Right atrium auricular region (tissue), 2 donors: ENCODE measurements around the gene SLC15A3. TPM values are rescaled to one million over a fixed set of nuclear protein-coding genes. Genes with fewer than 3 reads are reported as not detected.

Experiments
- DNase-seq: peaks from one replicate; pipeline ENCODE4 v3.0.0-alpha.2; 2019; ENCODE audit warnings: low spot score
- H3K27ac ChIP-seq, 2 donors: fragments of 200-600 bp; sonication (generic); 1 replicate in 1 of 2; 2 replicates in 1 of 2; pipeline ENCODE4 v1.5.1; 2016 to 2019
- H3K27me3 ChIP-seq, 2 donors: fragments of 200-600 bp; sonication (generic); one replicate each; pipeline versions ENCODE4 v1.5.1 to v1.6.0; 2017 to 2019
- H3K36me3 ChIP-seq: fragments of 200-600 bp; sonication (generic); one replicate; pipeline ENCODE4 v1.5.1; 2016
- H3K4me1 ChIP-seq, 2 donors: fragments of 200-600 bp; sonication (generic); one replicate each; pipeline versions ENCODE4 v1.5.1 to v1.6.0; 2017 to 2019
- H3K4me3 ChIP-seq, 2 donors: fragments of 200-600 bp; sonication (generic); 1 replicate in 1 of 2; 2 replicates in 1 of 2; pipeline ENCODE4 v1.5.1; 2017 to 2019; ENCODE audit warnings: mild to moderate bottlenecking in 1 of 2, moderate library complexity in 1 of 2
- H3K9me3 ChIP-seq, 2 donors: fragments of 200-600 bp; sonication (generic); one replicate each; pipeline ENCODE4 v1.5.1; 2019
- total RNA-seq, 2 donors: library from RNA; depleted of rRNA; stranded (reverse); fragments of >200 nt; gene quantifications; one replicate each; pipeline ENCODE4 v1.1.0, GENCODE V29; 2016
- TF ChIP-seq, protein P1 (sequence below), 2 donors: fragments of 200-600 bp; sonication (generic); IDR thresholded peaks; one replicate each; pipeline ENCODE4 v1.5.1; 2019; ENCODE audit warnings: antibody characterized with exemption in 2 of 2

Gene SLC15A3
- total RNA-seq, 2 donors from 2014 or later = 12.9 to 17.5 TPM

DNA sequence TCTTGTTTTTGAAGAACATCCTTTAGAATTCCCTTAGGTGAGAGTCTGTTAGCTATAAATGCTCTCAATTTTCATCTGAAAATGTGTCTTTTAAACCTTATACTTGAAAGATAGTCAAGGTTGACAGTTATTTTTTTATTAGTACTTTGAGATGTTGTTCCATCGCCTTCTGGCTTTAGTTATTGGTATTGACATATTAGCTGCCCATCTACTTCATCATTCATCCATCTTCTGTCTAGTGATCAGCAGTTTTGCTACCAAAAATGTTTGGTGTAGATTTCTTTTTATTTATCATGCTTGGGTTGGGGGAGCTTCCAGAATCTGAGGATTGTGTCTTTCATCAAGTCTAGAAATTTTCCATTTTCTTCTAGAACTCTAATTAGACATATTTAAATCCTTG, 16.2 kb upstream of the SLC15A3 start:
- TF ChIP-seq, protein P1, sequence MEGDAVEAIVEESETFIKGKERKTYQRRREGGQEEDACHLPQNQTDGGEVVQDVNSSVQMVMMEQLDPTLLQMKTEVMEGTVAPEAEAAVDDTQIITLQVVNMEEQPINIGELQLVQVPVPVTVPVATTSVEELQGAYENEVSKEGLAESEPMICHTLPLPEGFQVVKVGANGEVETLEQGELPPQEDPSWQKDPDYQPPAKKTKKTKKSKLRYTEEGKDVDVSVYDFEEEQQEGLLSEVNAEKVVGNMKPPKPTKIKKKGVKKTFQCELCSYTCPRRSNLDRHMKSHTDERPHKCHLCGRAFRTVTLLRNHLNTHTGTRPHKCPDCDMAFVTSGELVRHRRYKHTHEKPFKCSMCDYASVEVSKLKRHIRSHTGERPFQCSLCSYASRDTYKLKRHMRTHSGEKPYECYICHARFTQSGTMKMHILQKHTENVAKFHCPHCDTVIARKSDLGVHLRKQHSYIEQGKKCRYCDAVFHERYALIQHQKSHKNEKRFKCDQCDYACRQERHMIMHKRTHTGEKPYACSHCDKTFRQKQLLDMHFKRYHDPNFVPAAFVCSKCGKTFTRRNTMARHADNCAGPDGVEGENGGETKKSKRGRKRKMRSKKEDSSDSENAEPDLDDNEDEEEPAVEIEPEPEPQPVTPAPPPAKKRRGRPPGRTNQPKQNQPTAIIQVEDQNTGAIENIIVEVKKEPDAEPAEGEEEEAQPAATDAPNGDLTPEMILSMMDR (IDR thresholded peaks at IDR 0.05) = no peak
- H3K4me1 ChIP-seq = no peaks in the 10 kb centered on the region
- no peaks in the 10 kb centered on the region for H3K27me3 ChIP-seq
- DNase-seq = no peak
- H3K27ac ChIP-seq = no peak overlapping the region
- H3K4me3 ChIP-seq = no peak overlapping the region
- no peaks in the 10 kb centered on the region for H3K9me3 ChIP-seq
- no peaks in the 10 kb centered on the region for H3K36me3 ChIP-seq

DNA sequence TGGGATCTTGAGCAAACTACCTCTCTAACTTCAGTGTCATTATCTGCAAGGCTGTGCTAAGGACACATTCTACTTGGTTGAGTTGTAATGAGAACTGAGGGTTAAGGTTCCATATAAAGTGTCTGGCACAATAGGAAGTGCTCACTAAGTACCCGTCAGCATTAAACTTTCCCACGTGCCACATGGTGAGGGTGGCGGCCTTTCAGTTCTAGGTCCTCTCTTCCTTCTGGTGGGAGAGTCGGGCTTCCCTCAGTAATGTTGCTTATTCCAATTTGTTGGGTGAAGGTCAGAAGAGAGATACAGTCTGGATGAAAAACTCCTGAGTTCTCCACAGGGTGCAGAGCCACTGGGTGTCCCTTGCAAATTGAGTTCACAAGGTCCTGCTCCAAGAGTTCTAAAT, 14.9 kb upstream of the SLC15A3 start:
- no peak overlapping the region for H3K4me3 ChIP-seq
- H3K9me3 ChIP-seq = no peaks in the 10 kb centered on the region
- H3K27me3 ChIP-seq = no peaks in the 10 kb centered on the region
- H3K27ac ChIP-seq = no peak overlapping the region
- TF ChIP-seq, protein P1 (IDR thresholded peaks at IDR 0.05) = no peak
- H3K36me3 ChIP-seq = no peaks in the 10 kb centered on the region
- no peaks in the 10 kb centered on the region for H3K4me1 ChIP-seq
- DNase-seq = no peak

DNA sequence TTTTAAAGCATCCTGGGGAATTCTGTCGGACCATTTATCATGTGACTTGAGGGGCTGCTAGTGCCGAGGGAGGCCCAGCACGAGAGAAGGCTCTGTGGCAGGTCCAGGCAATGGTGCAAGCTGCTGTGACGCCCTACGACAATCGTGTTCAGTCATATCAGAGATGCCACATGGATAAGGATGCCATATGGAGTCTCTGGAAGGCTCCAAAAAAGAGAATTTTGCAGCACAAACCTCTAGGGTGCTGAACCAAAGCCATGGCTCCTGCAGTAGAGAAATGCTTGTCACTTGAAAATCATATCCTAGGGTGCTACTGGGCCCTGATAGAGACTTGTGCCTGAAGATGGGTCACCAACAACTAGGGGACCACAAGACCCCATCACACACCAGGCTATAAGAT, 12.8 kb upstream of the SLC15A3 start:
- H3K9me3 ChIP-seq = no peaks in the 10 kb centered on the region
- TF ChIP-seq, protein P1 (IDR thresholded peaks at IDR 0.05) = no peak
- no peak for DNase-seq
- no peaks in the 10 kb centered on the region for H3K27me3 ChIP-seq
- H3K4me3 ChIP-seq = no peak overlapping the region
- no peaks in the 10 kb centered on the region for H3K4me1 ChIP-seq
- H3K27ac ChIP-seq = no peak overlapping the region
- no peaks in the 10 kb centered on the region for H3K36me3 ChIP-seq

DNA sequence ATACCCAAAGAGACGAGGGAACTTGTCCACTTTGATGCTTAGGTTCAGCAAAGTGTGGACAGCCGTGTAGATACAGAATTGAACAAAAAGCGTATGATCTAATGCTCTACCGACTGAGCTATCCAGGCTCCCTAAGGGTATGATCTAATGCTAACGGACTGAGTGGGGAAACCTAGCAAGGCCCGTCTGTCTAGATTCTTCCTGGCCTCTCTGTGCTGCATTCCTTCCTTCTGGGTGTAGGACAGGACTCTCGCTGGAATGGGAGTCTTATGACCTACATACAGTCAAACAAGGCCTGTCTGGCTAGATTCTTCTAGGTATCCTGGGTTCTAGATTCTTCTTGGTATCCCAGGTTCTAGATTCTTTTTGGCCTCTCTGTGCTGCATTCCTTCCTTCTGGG, 8.4 kb upstream of the SLC15A3 start:
- Histone ChIP-seq H3K4me3 (no peak overlapping the region), H3K9me3 (no peaks in the 10 kb centered on the region), H3K27me3 (no peaks in the 10 kb centered on the region), H3K4me1 (no peaks in the 10 kb centered on the region), H3K36me3 (no peaks in the 10 kb centered on the region), H3K27ac (no peak overlapping the region)
- TF ChIP-seq, protein P1 (IDR thresholded peaks at IDR 0.05) = no peak
- DNase-seq = no peak

DNA sequence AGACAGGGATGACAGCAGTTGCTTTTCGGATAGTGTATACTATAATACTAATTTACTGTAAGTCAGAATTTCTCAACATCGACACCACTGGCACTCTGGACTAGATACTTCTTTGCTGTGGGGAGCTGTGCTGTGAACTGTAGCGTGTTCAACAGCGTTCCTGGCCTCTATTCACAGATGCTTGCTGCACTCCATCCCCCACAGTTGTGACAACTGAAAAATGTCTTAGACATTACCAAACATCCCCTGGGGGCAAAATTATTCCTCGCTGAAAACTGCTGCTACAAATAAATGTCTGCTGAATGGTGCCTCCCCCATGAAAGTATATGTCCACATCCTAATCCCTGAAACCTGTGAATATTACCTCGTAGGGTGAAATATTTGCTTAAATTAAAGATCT, 7.5 kb upstream of the SLC15A3 start:
- H3K27ac ChIP-seq = no peak overlapping the region
- TF ChIP-seq, protein P1 (IDR thresholded peaks at IDR 0.05) = no peak
- no peaks in the 10 kb centered on the region for H3K9me3 ChIP-seq
- no peak overlapping the region for H3K4me3 ChIP-seq
- H3K4me1 ChIP-seq = no peaks in the 10 kb centered on the region
- no peaks in the 10 kb centered on the region for H3K27me3 ChIP-seq
- no peak for DNase-seq
- H3K36me3 ChIP-seq = no peaks in the 10 kb centered on the region

DNA sequence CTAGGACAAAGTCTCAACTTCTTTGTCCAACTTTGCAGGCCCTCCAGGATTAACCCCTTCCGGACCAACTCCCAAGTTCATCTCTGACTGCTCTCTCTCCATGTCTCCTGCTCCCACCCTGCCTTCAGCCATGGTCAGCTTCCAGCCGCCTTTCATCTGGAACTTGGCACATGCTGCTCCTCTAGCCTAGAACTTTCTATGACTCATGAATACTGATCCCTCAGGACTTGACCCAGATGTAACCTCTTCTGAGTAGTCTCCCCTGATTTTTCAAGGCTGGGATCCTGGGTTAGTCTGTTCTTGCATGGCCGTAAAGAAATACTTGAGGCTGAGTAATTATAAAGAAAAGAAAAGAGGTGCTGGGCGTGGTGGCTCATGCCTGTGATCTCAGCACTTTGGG, 5.2 kb upstream of the SLC15A3 start:
- Histone ChIP-seq H3K4me3 (no peak overlapping the region), H3K27me3 (no peaks in the 10 kb centered on the region), H3K4me1 (peaks cover 0 to 3% of the 10 kb centered on the region in 2 donors), H3K27ac (no peak overlapping the region), H3K36me3 (no peaks in the 10 kb centered on the region), H3K9me3 (no peaks in the 10 kb centered on the region)
- no peak for DNase-seq
- TF ChIP-seq, protein P1 (IDR thresholded peaks at IDR 0.05) = no peak
